Prostate gland (tissue), 2 donors: Measurements from ENCODE around the gene TBK1.

Source experiments
- CTCF ChIP-seq, 4 experiments: fragments of 200-600 bp in 2 of 4; fragments of 450-650 bp in 2 of 4; sonication (generic) in 2 of 4; IDR thresholded peaks; 1 replicate in 3 of 4; 2 replicates in 1 of 4; pipeline ENCODE4 v1.5.1; 2016 to 2019; ENCODE audit warnings: antibody characterized with exemption in 4 of 4, mild to moderate bottlenecking in 2 of 4, moderate library complexity in 2 of 4
- POLR2A ChIP-seq: fragments of 450-650 bp; IDR thresholded peaks from one replicate; pipeline ENCODE4 v1.6.1; 2016; ENCODE audit warnings: antibody characterized with exemption, mild to moderate bottlenecking
- POLR2AphosphoS5 ChIP-seq: sonication (generic); formaldehyde crosslinking; IDR thresholded peaks from one replicate; pipeline ENCODE4 v1.6.1; 2017; ENCODE audit warnings: antibody characterized with exemption

GRCh38 chr12:64430886-64431285, 21.0 kb upstream of the TBK1 start:
- TF ChIP-seq CTCF (IDR thresholded peaks at IDR 0.05): no peak
- no peak for TF ChIP-seq POLR2A
- no peak for TF ChIP-seq POLR2AphosphoS5
